Caco-2 (cell line): ENCODE results near the gene MAPK11. TPM values are rescaled to one million over a fixed set of nuclear protein-coding genes. Genes with fewer than 3 reads are reported as not detected.

Experiments
- BruUV-seq: library from RNA; stranded (reverse); fragments of 400-500 nt; replicated peaks from 2 replicates; lab custom pipeline; 2021; lab: Mats Ljungman, UMichigan
- CTCF ChIA-PET: fragments of 300-600 bp; sonication (Branson Sonifier 250); formaldehyde crosslinking; loops from one replicate; lab custom pipeline; 2022; ENCODE audit warnings: antibody characterized with exemption; lab: Charles Lee
- POLR2A ChIA-PET: fragments of 300-600 bp; sonication (Branson Sonifier 250); formaldehyde crosslinking; loops from one replicate; lab custom pipeline; 2022; ENCODE audit warnings: antibody characterized with exemption; lab: Charles Lee
- DNase-seq, 2 experiments: peaks; one replicate each; pipeline versions ENCODE4 v3.0.0 to v3.0.0-alpha.2; 2020 to 2022
- H3K27me3 ChIP-seq: replicated peaks from 2 replicates; pipeline ENCODE4 v1.6.0; 2011; ENCODE audit warnings: low read length; ENCODE audit not compliant: control insufficient read depth, insufficient read depth
- H3K36me3 ChIP-seq: 2 replicates; pipeline ENCODE4 v1.5.1; 2011; ENCODE audit warnings: low read length; ENCODE audit not compliant: control insufficient read depth, insufficient read depth
- H3K4me1 ChIP-seq: fragments of 250-450 bp; sonication (Bioruptor Pico); 2 replicates; pipeline ENCODE4 v1.5.1; 2020; ENCODE audit warnings: mild to moderate bottlenecking
- H3K4me3 ChIP-seq: 2 replicates; pipeline ENCODE4 v1.5.1; 2011; ENCODE audit warnings: low read depth, mild to moderate bottlenecking, control low read depth, low read length
- H3K9me3 ChIP-seq: fragments of 250-450 bp; sonication (Bioruptor Pico); 2 replicates; pipeline ENCODE4 v1.5.1; 2020; ENCODE audit warnings: mild to moderate bottlenecking, moderate library complexity
- H3K27ac Mint-ChIP-seq: one replicate; pipeline ENCODE4 v1.8.0; 2022; ENCODE audit warnings: mixed read lengths; ENCODE audit not compliant: unreplicated experiment
- H3K27me3 Mint-ChIP-seq: one replicate; pipeline ENCODE4 v1.8.0; 2022; ENCODE audit warnings: mixed read lengths; ENCODE audit not compliant: insufficient read depth, unreplicated experiment
- H3K36me3 Mint-ChIP-seq: one replicate; pipeline ENCODE4 v1.8.0; 2022; ENCODE audit warnings: mild to moderate bottlenecking, mixed read lengths; ENCODE audit not compliant: insufficient read depth, unreplicated experiment
- H3K4me1 Mint-ChIP-seq: one replicate; pipeline ENCODE4 v1.8.0; 2022; ENCODE audit warnings: low read depth, mixed read lengths; ENCODE audit not compliant: unreplicated experiment
- H3K4me3 Mint-ChIP-seq: one replicate; pipeline ENCODE4 v1.8.0; 2022; ENCODE audit warnings: mild to moderate bottlenecking, moderate library complexity, mixed read lengths; ENCODE audit not compliant: unreplicated experiment
- H3K9me3 Mint-ChIP-seq: one replicate; pipeline ENCODE4 v1.8.0; 2022; ENCODE audit warnings: mixed read lengths; ENCODE audit not compliant: unreplicated experiment
- intact Hi-C: fragments of 100-400 bp; cut with micrococcal nuclease; formaldehyde crosslinking; loops from one replicate; pipeline ENCODE4 v1.10.0; 2022; ENCODE audit not compliant: unreplicated experiment
- total RNA-seq: library from RNA; stranded (reverse); gene quantifications from 2 replicates; pipeline ENCODE4 v1.2.3, GENCODE V29; 2022
- TF ChIP-seq, protein P1 (sequence below), 2 experiments: fragments of 200-600 bp in 1 of 2; IDR thresholded peaks; 1 replicate in 1 of 2; 2 replicates in 1 of 2; pipeline versions ENCODE4 v1.5.1 to v1.8.0; 2011 to 2022; ENCODE audit warnings: antibody characterized with exemption in 1 of 2, control low read depth in 1 of 2, inconsistent platforms in 1 of 2, low read depth in 1 of 2, low read length in 1 of 2, mild to moderate bottlenecking in 1 of 2, moderate library complexity in 1 of 2; ENCODE audit not compliant: insufficient read depth in 1 of 2, severe bottlenecking in 1 of 2, unreplicated experiment in 1 of 2

The MAPK11 gene
- total RNA-seq, 1 experiment from 2014 or later = 1.3 TPM

DNA sequence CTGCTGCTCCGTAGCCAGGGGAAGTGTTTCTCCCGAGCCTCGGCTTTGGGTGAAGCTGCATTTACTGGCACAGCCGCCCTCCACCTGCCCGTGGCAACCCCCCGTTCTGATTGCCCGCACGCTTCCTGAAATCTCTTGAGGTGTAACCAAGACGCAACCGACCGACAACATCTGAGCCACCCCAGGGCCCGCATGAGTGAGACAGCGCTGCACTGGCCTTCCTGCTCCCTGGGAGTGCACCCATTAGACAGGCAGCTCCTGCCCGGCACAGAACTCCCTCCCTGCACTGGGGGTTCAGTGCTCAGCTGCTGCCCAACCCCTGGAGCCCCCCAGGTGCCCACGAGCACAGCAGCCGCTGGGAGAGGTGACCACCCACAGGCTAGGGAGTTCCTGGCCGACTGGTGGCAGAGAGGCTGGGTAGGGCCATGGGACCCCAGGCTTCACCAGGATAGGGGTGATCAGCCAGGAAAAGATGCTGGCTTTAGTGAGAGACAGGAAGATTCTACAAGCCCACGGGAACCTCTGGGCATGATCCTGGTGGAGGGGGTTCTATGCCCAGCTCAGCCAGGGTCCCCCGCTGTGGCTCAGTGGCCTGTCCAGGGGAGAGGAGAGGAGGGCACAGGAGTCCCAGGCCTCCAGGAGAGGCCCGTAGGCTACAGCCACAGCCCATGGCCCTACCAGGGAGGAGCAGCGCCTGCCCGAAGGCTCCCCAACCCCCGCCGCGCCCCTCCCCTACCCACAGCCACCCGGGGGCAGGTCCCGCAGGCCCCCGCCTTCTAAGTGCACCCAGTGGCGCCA is 22.7 kb upstream of the MAPK11 start:
- H3K4me3 Mint-ChIP-seq = peak overlapping the region; percentile 75

DNA sequence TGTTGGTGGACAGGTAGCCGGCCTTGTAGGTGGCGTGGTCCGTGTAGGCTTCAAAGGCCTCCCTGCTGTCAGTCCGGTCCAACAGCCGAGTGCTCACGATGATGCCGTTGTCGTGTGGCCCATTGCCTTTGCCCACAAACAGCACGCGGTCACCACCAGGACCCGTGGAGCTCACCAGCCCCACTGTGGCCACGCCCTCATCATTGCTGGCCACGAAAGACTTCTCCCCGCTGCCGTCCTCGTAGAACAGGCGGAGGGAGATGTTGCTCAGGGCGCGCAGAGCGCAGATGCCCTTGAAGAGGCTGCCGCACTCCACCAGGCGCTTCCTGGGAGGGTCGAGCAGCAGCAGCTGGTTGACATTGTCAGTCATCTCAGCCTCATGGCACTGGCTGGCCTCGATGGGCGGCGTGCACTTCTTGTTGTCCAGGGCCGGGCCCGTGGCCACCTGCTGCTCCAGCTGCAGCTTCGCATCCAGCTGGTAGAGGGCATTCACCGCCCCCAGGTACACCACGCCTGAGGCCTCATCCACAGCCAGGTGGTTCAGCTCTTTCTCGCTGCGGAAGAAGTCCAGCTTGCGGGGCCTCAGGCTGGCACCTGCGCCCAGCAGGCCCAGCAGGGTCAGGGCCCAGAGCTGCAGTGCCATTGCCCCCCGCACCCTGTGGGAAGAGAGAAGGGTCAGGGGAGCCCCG is 19.9 kb upstream of the MAPK11 start:
- TSS peak; percentile 14 for BruUV-seq
- no peaks in the 10 kb centered on the region for H3K27me3 Mint-ChIP-seq
- TF ChIP-seq, protein P1, sequence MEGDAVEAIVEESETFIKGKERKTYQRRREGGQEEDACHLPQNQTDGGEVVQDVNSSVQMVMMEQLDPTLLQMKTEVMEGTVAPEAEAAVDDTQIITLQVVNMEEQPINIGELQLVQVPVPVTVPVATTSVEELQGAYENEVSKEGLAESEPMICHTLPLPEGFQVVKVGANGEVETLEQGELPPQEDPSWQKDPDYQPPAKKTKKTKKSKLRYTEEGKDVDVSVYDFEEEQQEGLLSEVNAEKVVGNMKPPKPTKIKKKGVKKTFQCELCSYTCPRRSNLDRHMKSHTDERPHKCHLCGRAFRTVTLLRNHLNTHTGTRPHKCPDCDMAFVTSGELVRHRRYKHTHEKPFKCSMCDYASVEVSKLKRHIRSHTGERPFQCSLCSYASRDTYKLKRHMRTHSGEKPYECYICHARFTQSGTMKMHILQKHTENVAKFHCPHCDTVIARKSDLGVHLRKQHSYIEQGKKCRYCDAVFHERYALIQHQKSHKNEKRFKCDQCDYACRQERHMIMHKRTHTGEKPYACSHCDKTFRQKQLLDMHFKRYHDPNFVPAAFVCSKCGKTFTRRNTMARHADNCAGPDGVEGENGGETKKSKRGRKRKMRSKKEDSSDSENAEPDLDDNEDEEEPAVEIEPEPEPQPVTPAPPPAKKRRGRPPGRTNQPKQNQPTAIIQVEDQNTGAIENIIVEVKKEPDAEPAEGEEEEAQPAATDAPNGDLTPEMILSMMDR (IDR thresholded peaks at IDR 0.05; ENCODE audit: insufficient read depth in 1 of 2, low read depth in 1 of 2, low read length in 1 of 2, severe bottlenecking in 1 of 2, unreplicated experiment in 1 of 2) = no peak
- no peak overlapping the region for H3K4me3 Mint-ChIP-seq
- no peaks in the 10 kb centered on the region for H3K9me3 Mint-ChIP-seq
- intact Hi-C loops = no loop called here
- CTCF ChIA-PET = interaction anchor here (0.6 kb wide), 1 partner anchor 212 kb away, joined by 4 read pairs; no protein-coding TSS in a partner anchor
- peaks cover 23% of the 10 kb centered on the region for H3K4me1 ChIP-seq
- peaks cover 39% of the 10 kb centered on the region for H3K36me3 Mint-ChIP-seq
- peak overlapping the region; percentile 90 for H3K27ac Mint-ChIP-seq
- H3K27me3 ChIP-seq = no peaks in the 10 kb centered on the region
- H3K36me3 ChIP-seq = peaks cover 9% of the 10 kb centered on the region
- no peak for DNase-seq
- H3K4me3 ChIP-seq = no peak overlapping the region
- H3K4me1 Mint-ChIP-seq = peaks cover 7% of the 10 kb centered on the region
- no peaks in the 10 kb centered on the region for H3K9me3 ChIP-seq
- POLR2A ChIA-PET = interaction anchor here (0.7 kb wide), 1 partner anchor 10 kb away, joined by 5 read pairs; no protein-coding TSS in a partner anchor

More for the DNA sequence above, 22.7 kb upstream of the MAPK11 start:
- no peaks in the 10 kb centered on the region for H3K27me3 ChIP-seq
- peak overlapping the region; percentile 90 for H3K27ac Mint-ChIP-seq
- H3K36me3 ChIP-seq = peaks cover 9% of the 10 kb centered on the region
- H3K27me3 Mint-ChIP-seq = no peaks in the 10 kb centered on the region
- H3K4me3 ChIP-seq = peak overlapping the region; percentile 46
- DNase-seq = no peak
- no peaks in the 10 kb centered on the region for H3K9me3 ChIP-seq
- peaks cover 22% of the 10 kb centered on the region for H3K36me3 Mint-ChIP-seq
- ChIA-PET POLR2A (interaction anchor here (0.6 to 1.9 kb wide), 9 partner anchors 8 to 222 kb away, joined by 3 to 25 read pairs (median 6); partner anchors contain the start of genes DENND6B, HDAC10 and PLXNB2), CTCF (interaction anchor here (0.6 to 1.5 kb wide), 6 partner anchors 10 to 327 kb away, joined by 3 to 13 read pairs (median 3); partner anchors contain the start of gene SCO2)
- TSS peak; percentile 15 for BruUV-seq
- intact Hi-C loops = no loop called here
- peaks cover 39% of the 10 kb centered on the region for H3K4me1 ChIP-seq
- peaks cover 11% of the 10 kb centered on the region for H3K4me1 Mint-ChIP-seq
- TF ChIP-seq, protein P1 (IDR thresholded peaks at IDR 0.05; ENCODE audit: insufficient read depth in 1 of 2, low read depth in 1 of 2, low read length in 1 of 2, severe bottlenecking in 1 of 2, unreplicated experiment in 1 of 2) = no peak
- H3K9me3 Mint-ChIP-seq = no peaks in the 10 kb centered on the region
